K562 (cell line): ENCODE results near the gene ZNF652. TPM values are rescaled to one million over a fixed set of nuclear protein-coding genes. Genes with fewer than 3 reads are reported as not detected.

Experiments used
- ATAC-seq: fragments of 200-7000 bp; cut with Tn5 transposase; 3 replicates; pipeline ENCODE4 v1.9.1; 2020; ENCODE audit warnings: moderate library complexity
- BruUV-seq: library from RNA; stranded (reverse); fragments of 400-500 nt; replicated peaks from 2 replicates; lab custom pipeline; 2021; lab: Mats Ljungman, UMichigan
- CTCF ChIA-PET: fragments of 300-600 bp; formaldehyde crosslinking; extraction: SDS; loops from one replicate; lab custom pipeline; 2021; ENCODE audit warnings: low intra/inter-chr PET ratio; lab: Yijun Ruan, JAX
- POLR2A ChIA-PET: fragments of 300-600, 350-650 bp; sonication (Branson Sonifier 250); formaldehyde crosslinking; extraction: SDS; loops from one replicate; lab custom pipeline; 2021; ENCODE audit warnings: antibody characterized with exemption, inconsistent platforms; lab: Yijun Ruan, JAX
- DNase-seq, 4 experiments: peaks; one replicate each; pipeline versions ENCODE4 v3.0.0 to v3.0.0-alpha.2; 2011 to 2018; ENCODE audit warnings: low spot score in 3 of 4, mixed read lengths in 3 of 4; ENCODE audit errors: extremely low read depth in 1 of 4
- FAIRE-seq: peaks from 2 replicates; lab custom pipeline; 2011; peaks lifted over from hg19 to GRCh38; lab: Jason Lieb, UNC
- H2AFZ ChIP-seq: 2 replicates; pipeline ENCODE4 v1.6.0; 2011; ENCODE audit warnings: low read depth, low read length, control low read depth, inconsistent platforms
- H3K27ac ChIP-seq: fragments of 200-600 bp; 3 replicates; pipeline ENCODE4 v1.8.0; 2011; ENCODE audit warnings: low read depth, mild to moderate bottlenecking, control low read depth, inconsistent platforms, low read length, moderate library complexity, mixed read lengths; ENCODE audit errors: extremely low read depth
- H3K27me3 ChIP-seq, 2 experiments: fragments of 300-600 bp in 1 of 2; 2 replicates in 1 of 2; 3 replicates in 1 of 2; pipeline versions ENCODE4 v1.6.0 to v1.8.0; 2011; ENCODE audit warnings: inconsistent platforms in 2 of 2, low read length in 2 of 2, mild to moderate bottlenecking in 1 of 2, mixed read lengths in 1 of 2, moderate library complexity in 1 of 2; ENCODE audit not compliant: control insufficient read depth in 2 of 2, insufficient read depth in 2 of 2
- H3K36me3 ChIP-seq: fragments of 300-600 bp; 3 replicates; pipeline ENCODE4 v1.8.0; 2011; ENCODE audit warnings: mild to moderate bottlenecking, low read length, inconsistent platforms; ENCODE audit not compliant: control insufficient read depth, insufficient read depth
- H3K4me1 ChIP-seq, 2 experiments: fragments of 200-600 bp in 1 of 2; replicated peaks in 1 of 2; 2 replicates in 1 of 2; 3 replicates in 1 of 2; pipeline versions ENCODE4 v1.5.1 to v1.8.0; 2011; ENCODE audit warnings: inconsistent platforms in 2 of 2, low read length in 2 of 2, mild to moderate bottlenecking in 1 of 2, mixed read lengths in 1 of 2, moderate library complexity in 1 of 2; ENCODE audit not compliant: control insufficient read depth in 2 of 2, insufficient read depth in 2 of 2
- H3K4me2 ChIP-seq: 2 replicates; pipeline ENCODE4 v1.6.1; 2011; ENCODE audit warnings: low read length, control low read depth, inconsistent platforms, mixed read lengths; ENCODE audit not compliant: insufficient read depth
- H3K4me3 ChIP-seq: fragments of 200-600 bp; sonication (generic), shearing (Covaris generic); 2 replicates; pipeline ENCODE4 v1.5.1; 2016; ENCODE audit warnings: control low read depth, inconsistent platforms
- H3K79me2 ChIP-seq: fragments of 200-600 bp; 3 replicates; pipeline ENCODE4 v1.8.0; 2011; ENCODE audit warnings: low read length, inconsistent platforms; ENCODE audit not compliant: control insufficient read depth, insufficient read depth
- H3K9ac ChIP-seq, 2 experiments: 2 replicates each; pipeline versions ENCODE4 v1.6.0 to v1.6.1; 2011; ENCODE audit warnings: low read depth in 2 of 2, low read length in 2 of 2, control low read depth in 1 of 2, inconsistent platforms in 1 of 2, mild to moderate bottlenecking in 1 of 2, mixed read lengths in 1 of 2; ENCODE audit not compliant: insufficient read depth in 1 of 2
- H3K9me1 ChIP-seq: one replicate; pipeline ENCODE4 v1.6.0; 2011; ENCODE audit warnings: inconsistent platforms, mild to moderate bottlenecking, low read length, moderate library complexity; ENCODE audit not compliant: control insufficient read depth, insufficient read depth
- H3K9me3 ChIP-seq: replicated peaks from 2 replicates; pipeline ENCODE4 v1.5.1; 2011; ENCODE audit warnings: low read depth, low read length, inconsistent platforms; ENCODE audit not compliant: control insufficient read depth, insufficient read depth
- H4K20me1 ChIP-seq: replicated peaks from 2 replicates; pipeline ENCODE4 v1.6.1; 2011; ENCODE audit warnings: low read length, inconsistent platforms, mixed read lengths; ENCODE audit not compliant: control insufficient read depth, insufficient read depth
- ATF6 ChIP-seq: sonication (generic); formaldehyde crosslinking; IDR thresholded peaks from 2 replicates; pipeline ENCODE4 v1.4.0; 2020; ENCODE audit warnings: mild to moderate bottlenecking, missing genetic modification reagents
- BCOR ChIP-seq: fragments of 450-650 bp; IDR thresholded peaks from 2 replicates; pipeline ENCODE4 v1.6.1; 2016
- CAMTA2 ChIP-seq: fragments of 250-450 bp; sonication (Bioruptor Pico); conservative IDR thresholded peaks from 2 replicates; pipeline ENCODE4 v1.5.1; 2022
- DACH1 ChIP-seq: fragments of 450-650 bp; IDR thresholded peaks from 2 replicates; pipeline ENCODE4 v1.6.1; 2018; ENCODE audit not compliant: partially characterized antibody
- EGR1 ChIP-seq: fragments of 450-650 bp; conservative IDR thresholded peaks from 2 replicates; pipeline ENCODE4 v1.6.1; 2017; ENCODE audit warnings: mild to moderate bottlenecking
- FOXK2 ChIP-seq, 2 experiments: fragments of 450-650 bp; IDR thresholded peaks in 1 of 2; conservative IDR thresholded peaks in 1 of 2; 2 replicates each; pipeline ENCODE4 v1.6.1; 2016; ENCODE audit warnings: low read depth in 2 of 2, mild to moderate bottlenecking in 1 of 2
- HLTF ChIP-seq: fragments of 450-650 bp; IDR thresholded peaks from 2 replicates; pipeline ENCODE4 v1.6.1; 2016
- IRF9 ChIP-seq: fragments of 450-650 bp; IDR thresholded peaks from 2 replicates; pipeline ENCODE4 v1.6.1; 2016; ENCODE audit warnings: missing biosample characterization, missing genetic modification characterization
- KDM5B ChIP-seq: fragments of 200-600 bp; sonication (generic); IDR thresholded peaks from 2 replicates; pipeline ENCODE4 v1.6.1; 2012; ENCODE audit warnings: low read depth, mild to moderate bottlenecking, moderate library complexity, low read length, control low read depth, inconsistent platforms; ENCODE audit not compliant: insufficient replicate concordance
- LEF1 ChIP-seq: fragments of 450-650 bp; IDR thresholded peaks from 2 replicates; pipeline ENCODE4 v1.6.1; 2016; ENCODE audit warnings: mild to moderate bottlenecking
- MAFG ChIP-seq: fragments of 450-650 bp; conservative IDR thresholded peaks from 2 replicates; pipeline ENCODE4 v1.6.1; 2016; ENCODE audit warnings: missing genetic modification characterization, missing compliant biosample characterization
- NFE2L1 ChIP-seq: fragments of 450-650 bp; IDR thresholded peaks from 2 replicates; pipeline ENCODE4 v1.6.1; 2016; ENCODE audit warnings: missing genetic modification characterization, low read depth, mild to moderate bottlenecking, missing compliant biosample characterization, moderate library complexity, borderline replicate concordance
- ZBED1 ChIP-seq: IDR thresholded peaks from 2 replicates; pipeline ENCODE4 v1.6.1; 2014
- ZBTB17 ChIP-seq: fragments of 450-650 bp; formaldehyde crosslinking; IDR thresholded peaks from 2 replicates; pipeline ENCODE4 v1.4.0; 2020; ENCODE audit warnings: mild to moderate bottlenecking
- ZNF134 ChIP-seq: fragments of 250-450 bp; sonication (Bioruptor Pico); conservative IDR thresholded peaks from 2 replicates; pipeline ENCODE4 v1.4.0; 2020
- ZNF436 ChIP-seq: fragments of 250-450, 450-650 bp; sonication (Bioruptor Pico); formaldehyde crosslinking; IDR thresholded peaks from 2 replicates; pipeline ENCODE4 v1.7.0; 2020; ENCODE audit warnings: mild to moderate bottlenecking
- ZNF830 ChIP-seq: fragments of 250-450 bp; sonication (Bioruptor Pico); IDR thresholded peaks from 2 replicates; pipeline ENCODE4 v1.5.0; 2021; ENCODE audit warnings: mild to moderate bottlenecking
- WGBS: fragments of 100-300 bp; shearing (Covaris generic); methylation state at CpG from one replicate; pipeline ENCODE4 v1.1.6; 2016; ENCODE audit warnings: low coverage, mixed read lengths; ENCODE audit not compliant: insufficient coverage; ENCODE audit errors: missing lambda C conversion rate; 5-methylcytosine and 5-hydroxymethylcytosine counted together
- in situ Hi-C: fragments of 300-500 bp; cut with MboI; formaldehyde crosslinking; loops from 4 replicates; pipeline ENCODE4 v1.15.0; 2018; ENCODE audit warnings: inconsistent platforms, mixed read lengths
- intact Hi-C: fragments of 100-400 bp; cut with micrococcal nuclease; formaldehyde crosslinking; loops from 2 replicates; pipeline ENCODE4 v1.14.2; 2022
- polyA plus RNA-seq, 8 experiments: library from polyadenylated mRNA; depleted of rRNA in 4 of 8; stranded (reverse) in 5 of 8; unstranded in 3 of 8; fragments of >200 nt; fragmentation: Nextera tagmentation in 2 of 8; fragmentation: Illumina TruSeq in 1 of 8; extraction: Ambion mirVana in 2 of 8; extraction: Trizol in 1 of 8; gene quantifications; 2 replicates each; pipeline versions ENCODE4 v1.2.1 to v1.2.3, GENCODE V29; 2011 to 2014; ENCODE audit warnings: inconsistent platforms in 1 of 8, missing spikeins in 1 of 8
- total RNA-seq, 7 experiments: library from RNA; depleted of rRNA in 6 of 7; stranded (reverse); fragments of >200 nt in 6 of 7; fragmentation: Illumina TruSeq in 2 of 7; extraction: Trizol in 2 of 7; gene quantifications; 2 replicates each; pipeline versions ENCODE4 v1.2.1 to v1.2.3, GENCODE V29; 2011 to 2021; ENCODE audit warnings: low replicate concordance in 1 of 7
- TF ChIP-seq, protein P1 (sequence below): fragments of 450-650 bp; formaldehyde crosslinking; IDR thresholded peaks from 2 replicates; pipeline ENCODE4 v1.4.0; 2022; ENCODE audit warnings: missing genetic modification characterization

ZNF652 gene
- total and polyA plus RNA-seq, 9 of the 15 experiments (the other 6 are each of a cell fraction or from before 2014, with no cell fraction given): 5.1 to 15.5 (median 7.8) TPM

- in situ Hi-C loops (no loop called here), intact Hi-C loops (no loop called here)
- Histone ChIP-seq H3K79me2 (no peaks in the 10 kb centered on the region), H4K20me1 (no peaks in the 10 kb centered on the region), H2AFZ (peak overlapping the region; percentile 89), H3K27me3 (peaks cover 0 to 23% of the 10 kb centered on the region in 2 experiments; a peak in 2 of 5 replicates), H3K4me1 (peaks cover 4 to 13% of the 10 kb centered on the region in 2 experiments; a peak in 4 of 5 replicates), H3K9ac (peak overlapping the region; percentile 47 to 88; a peak in 3 of 4 replicates), H3K9me1 (no peaks in the 10 kb centered on the region), H3K4me2 (peak overlapping the region; percentile 69), H3K4me3 (peak overlapping the region; percentile 30), H3K9me3 (no peaks in the 10 kb centered on the region), H3K36me3 (no peaks in the 10 kb centered on the region), H3K27ac (no peak overlapping the region)
- 21% methylated on average over 56 of the region's 77 CpGs for WGBS
- DNase-seq (peak; percentile 39 to 74 (median 62)), ATAC-seq (peak; percentile 73), FAIRE-seq (no peak)
- POLR2A ChIA-PET: interaction anchor here (0.5 to 1.4 kb wide), 3 partner anchors 8 to 582 kb away, joined by 3 read pairs; no protein-coding TSS in a partner anchor
- BruUV-seq: no TSS peak
- CTCF ChIA-PET: interaction anchor here (0.9 kb wide), 1 partner anchor 465 kb away, joined by 3 read pairs; no protein-coding TSS in a partner anchor
- no peak for TF ChIP-seq FOXK2 (conservative IDR thresholded peaks at IDR 0.05 in 1 of 2, IDR thresholded peaks at IDR 0.05 in 1 of 2; ENCODE audit: low read depth in 2 of 2)
- no peak for TF ChIP-seq LEF1
- TF ChIP-seq EGR1: peak; percentile 34
- no peak for TF ChIP-seq KDM5B
- TF ChIP-seq, protein P1, sequence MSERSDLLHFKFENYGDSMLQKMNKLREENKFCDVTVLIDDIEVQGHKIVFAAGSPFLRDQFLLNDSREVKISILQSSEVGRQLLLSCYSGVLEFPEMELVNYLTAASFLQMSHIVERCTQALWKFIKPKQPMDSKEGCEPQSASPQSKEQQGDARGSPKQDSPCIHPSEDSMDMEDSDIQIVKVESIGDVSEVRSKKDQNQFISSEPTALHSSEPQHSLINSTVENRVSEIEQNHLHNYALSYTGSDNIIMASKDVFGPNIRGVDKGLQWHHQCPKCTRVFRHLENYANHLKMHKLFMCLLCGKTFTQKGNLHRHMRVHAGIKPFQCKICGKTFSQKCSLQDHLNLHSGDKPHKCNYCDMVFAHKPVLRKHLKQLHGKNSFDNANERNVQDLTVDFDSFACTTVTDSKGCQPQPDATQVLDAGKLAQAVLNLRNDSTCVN (CRISPR knock-in tag): no peak
- peak; percentile 82 for TF ChIP-seq BCOR
- TF ChIP-seq DACH1: no peak
- no peak for TF ChIP-seq ZNF134 (CRISPR knock-in tag)
- TF ChIP-seq NFE2L1 (tag): no peak
- no peak for TF ChIP-seq HLTF
- TF ChIP-seq MAFG (tag): no peak
- no peak for TF ChIP-seq ZNF436 (CRISPR knock-in tag)
- no peak for TF ChIP-seq ZBED1
- TF ChIP-seq IRF9 (tag): no peak
- TF ChIP-seq ATF6 (CRISPR knock-in tag): no peak
- no peak for TF ChIP-seq ZBTB17 (CRISPR knock-in tag)
- TF ChIP-seq ZNF830: no peak
- TF ChIP-seq CAMTA2: no peak
These were observed 101.8 kb downstream of the ZNF652 start for GRCh38 chr17:49260011-49260816.
